ENCODE measurements around the gene CNKSR1.
"Not testable (repeated sequence)": the region's sequence is repeated elsewhere in the genome, so short reads cannot be mapped to it uniquely, and the experiment has no call there.

CNKSR1 gene

GRCh38 chr1:26212726-26213125 is 35.4 kb downstream of the CNKSR1 start:
- H3K9ac ChIP-seq (ENCODE audit: low read length in 2 of 2), result no peak overlapping the region
- H3K36me3 ChIP-seq (ENCODE audit: control insufficient read depth in 2 of 2, insufficient read depth in 2 of 2, low read length in 2 of 2), result no peaks in the 10 kb centered on the region
- H3K9me3 ChIP-seq (ENCODE audit: control insufficient read depth in 2 of 2, low read length in 2 of 2), result no peaks in the 10 kb centered on the region
- peaks cover 0 to 2% of the 10 kb centered on the region in 2 donors for H3K27me3 ChIP-seq (ENCODE audit: control insufficient read depth in 1 of 2, insufficient read depth in 2 of 2, low read length in 2 of 2)
- H3K27ac ChIP-seq (ENCODE audit: low read length), result no peak overlapping the region
- no peaks in the 10 kb centered on the region for H3K4me1 ChIP-seq (ENCODE audit: control insufficient read depth, insufficient read depth, low read length)
- H3K4me3 ChIP-seq (ENCODE audit: low read length in 2 of 2), result no peak overlapping the region

GRCh38 chr1:26213335-26213905 is 36.1 kb downstream of the CNKSR1 start:
- Histone ChIP-seq H3K27ac (ENCODE audit: low read length) (no peak overlapping the region), H3K36me3 (ENCODE audit: control insufficient read depth in 2 of 2, insufficient read depth in 2 of 2, low read length in 2 of 2) (no peaks in the 10 kb centered on the region), H3K4me1 (ENCODE audit: control insufficient read depth, insufficient read depth, low read length) (no peaks in the 10 kb centered on the region), H3K9ac (ENCODE audit: low read length in 2 of 2) (no peak overlapping the region), H3K4me3 (ENCODE audit: low read length in 2 of 2) (no peak overlapping the region), H3K9me3 (ENCODE audit: control insufficient read depth in 2 of 2, low read length in 2 of 2) (no peaks in the 10 kb centered on the region), H3K27me3 (ENCODE audit: control insufficient read depth in 1 of 2, insufficient read depth in 2 of 2, low read length in 2 of 2) (peaks cover 0 to 2% of the 10 kb centered on the region in 2 donors)

GRCh38 chr1:26215246-26215645 is 38.0 kb downstream of the CNKSR1 start:
- H3K27me3 ChIP-seq (ENCODE audit: control insufficient read depth in 1 of 2, insufficient read depth in 2 of 2, low read length in 2 of 2), result peaks cover 2% of the 10 kb centered on the region in 2 donors
- H3K4me1 ChIP-seq (ENCODE audit: control insufficient read depth, insufficient read depth, low read length), result no peaks in the 10 kb centered on the region
- no peak overlapping the region for H3K9ac ChIP-seq (ENCODE audit: low read length in 2 of 2)
- H3K27ac ChIP-seq (ENCODE audit: low read length), result no peak overlapping the region
- no peak overlapping the region for H3K4me3 ChIP-seq (ENCODE audit: low read length in 2 of 2)
- H3K36me3 ChIP-seq (ENCODE audit: control insufficient read depth in 2 of 2, insufficient read depth in 2 of 2, low read length in 2 of 2), result no peaks in the 10 kb centered on the region
- H3K9me3 ChIP-seq (ENCODE audit: control insufficient read depth in 2 of 2, low read length in 2 of 2), result no peaks in the 10 kb centered on the region

- H3K9me3 ChIP-seq (ENCODE audit: control insufficient read depth in 2 of 2, low read length in 2 of 2), result no peaks in the 10 kb centered on the region
- H3K4me3 ChIP-seq (ENCODE audit: low read length in 2 of 2), result no peak overlapping the region
- no peak overlapping the region for H3K9ac ChIP-seq (ENCODE audit: low read length in 2 of 2)
- H3K27ac ChIP-seq (ENCODE audit: low read length), result no peak overlapping the region
- no peaks in the 10 kb centered on the region for H3K4me1 ChIP-seq (ENCODE audit: control insufficient read depth, insufficient read depth, low read length)
- peaks cover 7 to 8% of the 10 kb centered on the region in 2 donors for H3K27me3 ChIP-seq (ENCODE audit: control insufficient read depth in 1 of 2, insufficient read depth in 2 of 2, low read length in 2 of 2)
- no peaks in the 10 kb centered on the region for H3K36me3 ChIP-seq (ENCODE audit: control insufficient read depth in 2 of 2, insufficient read depth in 2 of 2, low read length in 2 of 2)
Observed at GRCh38 chr1:26218906-26219494, 41.7 kb downstream of the CNKSR1 start.

- Histone ChIP-seq H3K9ac (ENCODE audit: low read length in 2 of 2) (no peak overlapping the region), H3K36me3 (ENCODE audit: control insufficient read depth in 2 of 2, insufficient read depth in 2 of 2, low read length in 2 of 2) (no peaks in the 10 kb centered on the region), H3K4me3 (ENCODE audit: low read length in 2 of 2) (no peak overlapping the region), H3K27me3 (ENCODE audit: control insufficient read depth in 1 of 2, insufficient read depth in 2 of 2, low read length in 2 of 2) (peaks cover 9 to 12% of the 10 kb centered on the region in 2 donors), H3K9me3 (ENCODE audit: control insufficient read depth in 2 of 2, low read length in 2 of 2) (no peaks in the 10 kb centered on the region), H3K27ac (ENCODE audit: low read length) (no peak overlapping the region), H3K4me1 (ENCODE audit: control insufficient read depth, insufficient read depth, low read length) (peaks cover 4% of the 10 kb centered on the region)
Observed at GRCh38 chr1:26220199-26220912, 43.1 kb downstream of the CNKSR1 start.

GRCh38 chr1:26221094-26221493 is 43.8 kb downstream of the CNKSR1 start:
- Histone ChIP-seq H3K4me3 (ENCODE audit: low read length in 2 of 2) (no peak overlapping the region), H3K27ac (ENCODE audit: low read length) (no peak overlapping the region), H3K9me3 (ENCODE audit: control insufficient read depth in 2 of 2, low read length in 2 of 2) (no peaks in the 10 kb centered on the region), H3K4me1 (ENCODE audit: control insufficient read depth, insufficient read depth, low read length) (peaks cover 8% of the 10 kb centered on the region), H3K36me3 (ENCODE audit: control insufficient read depth in 2 of 2, insufficient read depth in 2 of 2, low read length in 2 of 2) (no peaks in the 10 kb centered on the region), H3K27me3 (ENCODE audit: control insufficient read depth in 1 of 2, insufficient read depth in 2 of 2, low read length in 2 of 2) (peaks cover 9 to 17% of the 10 kb centered on the region in 2 donors), H3K9ac (ENCODE audit: low read length in 2 of 2) (no peak overlapping the region)

GRCh38 chr1:26224606-26225005 is 47.3 kb downstream of the CNKSR1 start:
- H3K36me3 ChIP-seq (ENCODE audit: control insufficient read depth in 2 of 2, insufficient read depth in 2 of 2, low read length in 2 of 2), result no peaks in the 10 kb centered on the region
- no peak overlapping the region for H3K9ac ChIP-seq (ENCODE audit: low read length in 2 of 2)
- H3K27me3 ChIP-seq (ENCODE audit: control insufficient read depth in 1 of 2, insufficient read depth in 2 of 2, low read length in 2 of 2), result peaks cover 18 to 21% of the 10 kb centered on the region in 2 donors
- no peak overlapping the region for H3K27ac ChIP-seq (ENCODE audit: low read length)
- H3K9me3 ChIP-seq (ENCODE audit: control insufficient read depth in 2 of 2, low read length in 2 of 2), result no peaks in the 10 kb centered on the region
- H3K4me1 ChIP-seq (ENCODE audit: control insufficient read depth, insufficient read depth, low read length), result peaks cover 8% of the 10 kb centered on the region
- no peak overlapping the region for H3K4me3 ChIP-seq (ENCODE audit: low read length in 2 of 2)

- Histone ChIP-seq H3K4me1 (ENCODE audit: control insufficient read depth, insufficient read depth, low read length) (peaks cover 8% of the 10 kb centered on the region), H3K9ac (ENCODE audit: low read length in 2 of 2) (no peak overlapping the region), H3K9me3 (ENCODE audit: control insufficient read depth in 2 of 2, low read length in 2 of 2) (no peaks in the 10 kb centered on the region), H3K27me3 (ENCODE audit: control insufficient read depth in 1 of 2, insufficient read depth in 2 of 2, low read length in 2 of 2) (peaks cover 16 to 21% of the 10 kb centered on the region in 2 donors), H3K36me3 (ENCODE audit: control insufficient read depth in 2 of 2, insufficient read depth in 2 of 2, low read length in 2 of 2) (no peaks in the 10 kb centered on the region), H3K4me3 (ENCODE audit: low read length in 2 of 2) (peak overlapping the region; percentile 17 to 63), H3K27ac (ENCODE audit: low read length) (no peak overlapping the region)
Observed at GRCh38 chr1:26225033-26225831, 47.9 kb downstream of the CNKSR1 start.

GRCh38 chr1:26230682-26231081 is 53.4 kb downstream of the CNKSR1 start:
- H3K9me3 ChIP-seq (ENCODE audit: control insufficient read depth in 2 of 2, low read length in 2 of 2); H3K4me3 ChIP-seq (ENCODE audit: low read length in 2 of 2); H3K27ac ChIP-seq (ENCODE audit: low read length); H3K36me3 ChIP-seq (ENCODE audit: control insufficient read depth in 2 of 2, insufficient read depth in 2 of 2, low read length in 2 of 2); H3K27me3 ChIP-seq (ENCODE audit: control insufficient read depth in 1 of 2, insufficient read depth in 2 of 2, low read length in 2 of 2); H3K4me1 ChIP-seq (ENCODE audit: control insufficient read depth, insufficient read depth, low read length); H3K9ac ChIP-seq (ENCODE audit: low read length in 2 of 2): not testable (repeated sequence)

GRCh38 chr1:26233903-26234643 is 56.8 kb downstream of the CNKSR1 start, which contains the start of gene CEP85:
Gene CEP85, plus strand, starts transcription at chr1:26234200. Its CDS starts 5,584 bp downstream, at chr1:26239784.
- H3K4me3 ChIP-seq (ENCODE audit: low read length in 2 of 2), result peak within 1 kb of the TSS; percentile 96 to 97
- H3K36me3 ChIP-seq (ENCODE audit: control insufficient read depth in 2 of 2, insufficient read depth in 2 of 2, low read length in 2 of 2), result no peaks in the 10 kb centered on the region
- no peaks in the 10 kb centered on the region for H3K27me3 ChIP-seq (ENCODE audit: control insufficient read depth in 1 of 2, insufficient read depth in 2 of 2, low read length in 2 of 2)
- H3K4me1 ChIP-seq (ENCODE audit: control insufficient read depth, insufficient read depth, low read length), result peaks cover 9% of the 10 kb centered on the region
- no peaks in the 10 kb centered on the region for H3K9me3 ChIP-seq (ENCODE audit: control insufficient read depth in 2 of 2, low read length in 2 of 2)
- peak within 1 kb of the TSS; percentile 88 for H3K27ac ChIP-seq (ENCODE audit: low read length)
- H3K9ac ChIP-seq (ENCODE audit: low read length in 2 of 2), result peak within 1 kb of the TSS; percentile 90 to 91

Measured in stomach smooth muscle (tissue), 2 donors.